ENCODE data around the gene TRMT10A.
"Not testable (repeated sequence)": the region's sequence is repeated elsewhere in the genome, so short reads cannot be mapped to it uniquely, and the experiment has no call there.

Gene TRMT10A

GRCh38 chr4:99540277-99540939 lies 23.4 kb downstream of the TRMT10A start:
- no peak for DNase-seq

- no peak for DNase-seq
Observed at GRCh38 chr4:99537674-99538073, 26.2 kb downstream of the TRMT10A start.

- no peak for DNase-seq
Observed at GRCh38 chr4:99536848-99537247, 27.0 kb downstream of the TRMT10A start.

- DNase-seq = no peak
Observed at GRCh38 chr4:99536271-99536670, 27.6 kb downstream of the TRMT10A start.

- DNase-seq = not testable (repeated sequence)
Observed at GRCh38 chr4:99534699-99535098, 29.1 kb downstream of the TRMT10A start.

GRCh38 chr4:99529956-99530355 lies 33.9 kb downstream of the TRMT10A start:
- no peak for DNase-seq

- DNase-seq = no peak
Observed at GRCh38 chr4:99529228-99529627, 34.6 kb downstream of the TRMT10A start.

GRCh38 chr4:99518601-99519295 lies 45.1 kb downstream of the TRMT10A start:
- DNase-seq = no peak

GRCh38 chr4:99510721-99511120 lies 53.1 kb downstream of the TRMT10A start, which contains the start of gene C4orf17:
C4orf17 (plus strand) TSS chr4:99511021; CDS start chr4:99513082, 2,061 bp downstream.
- DNase-seq = no peak

- peak in 1 of 2 donors; percentile 10 for DNase-seq
Observed at GRCh38 chr4:99507762-99508161, 56.1 kb downstream of the TRMT10A start.

GRCh38 chr4:99507349-99507748 lies 56.5 kb downstream of the TRMT10A start:
- DNase-seq = no peak

GRCh38 chr4:99506781-99507180 lies 57.1 kb downstream of the TRMT10A start:
- DNase-seq = no peak

GRCh38 chr4:99504804-99505502 lies 58.9 kb downstream of the TRMT10A start:
- no peak for DNase-seq
